Islet precursor cell (in vitro differentiated cells): ENCODE measurements around the gene CCNL2.
"Not testable (repeated sequence)": the region's sequence is repeated elsewhere in the genome, so short reads cannot be mapped to it uniquely, and the experiment has no call there.

ENCODE experiments used
- DNase-seq: peaks from one replicate; pipeline ENCODE4 v3.0.0-alpha.2; 2018

CCNL2 gene

DNA sequence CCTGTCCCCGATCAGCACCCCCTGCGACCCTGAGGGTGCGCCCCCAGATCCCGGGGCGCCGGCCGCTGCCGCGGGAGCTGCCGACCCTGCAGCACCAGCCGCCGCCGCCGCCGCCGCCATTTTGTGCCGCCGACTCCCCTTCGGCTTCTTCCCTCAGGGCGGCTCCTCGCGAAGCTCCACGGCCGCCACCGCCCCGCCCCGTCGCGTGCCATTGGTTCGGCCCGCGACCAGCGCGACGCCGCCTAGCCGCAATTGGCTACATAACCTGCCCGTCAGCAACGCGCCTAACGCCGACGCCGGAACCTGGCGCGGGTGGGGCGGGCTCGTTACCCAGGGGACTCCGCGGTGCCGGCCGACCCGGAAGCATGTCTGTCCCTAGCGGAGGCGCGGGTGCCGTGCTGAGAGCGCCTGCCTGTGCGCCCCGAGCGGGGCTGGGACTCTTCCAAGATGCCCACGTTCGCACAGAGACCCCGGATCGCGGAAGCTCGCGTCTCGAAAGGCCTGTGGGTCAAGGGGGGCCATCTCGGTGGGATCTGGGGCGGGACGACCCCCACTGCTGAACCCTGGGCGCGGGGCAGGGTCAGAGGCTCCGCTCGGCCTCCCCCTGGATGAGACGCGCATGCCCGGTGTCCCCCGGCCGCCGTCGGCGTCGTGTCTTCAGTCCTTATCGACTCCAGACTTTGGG, at the start of gene CCNL2:
TSS of gene CCNL2 (minus strand) at position 149 of the 685 bp plus-strand sequence. CDS start at position 120, 29 bp downstream.
- DNase-seq, result peak; percentile 99

DNA sequence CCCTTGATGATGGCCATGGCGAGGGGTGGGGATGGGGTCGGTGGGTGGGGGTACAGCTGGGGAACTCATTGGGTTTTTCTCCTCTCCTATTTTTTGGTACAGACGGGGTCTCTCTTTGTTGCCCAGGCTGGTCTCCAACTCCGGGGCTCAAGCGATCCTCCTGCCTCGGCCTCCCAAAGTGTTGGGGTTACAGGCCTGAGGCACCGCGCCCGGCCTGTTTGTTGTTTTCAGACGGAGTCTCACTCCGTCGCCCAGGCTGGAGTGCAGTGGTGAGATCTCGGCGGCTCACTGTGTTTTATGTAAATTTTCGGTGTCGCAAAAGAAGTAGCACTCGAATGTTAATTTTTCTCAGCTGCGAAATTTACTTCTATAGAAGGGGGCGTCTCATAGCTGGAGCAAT, 47.5 kb upstream of the CCNL2 start:
- DNase-seq, result not testable (repeated sequence)

DNA sequence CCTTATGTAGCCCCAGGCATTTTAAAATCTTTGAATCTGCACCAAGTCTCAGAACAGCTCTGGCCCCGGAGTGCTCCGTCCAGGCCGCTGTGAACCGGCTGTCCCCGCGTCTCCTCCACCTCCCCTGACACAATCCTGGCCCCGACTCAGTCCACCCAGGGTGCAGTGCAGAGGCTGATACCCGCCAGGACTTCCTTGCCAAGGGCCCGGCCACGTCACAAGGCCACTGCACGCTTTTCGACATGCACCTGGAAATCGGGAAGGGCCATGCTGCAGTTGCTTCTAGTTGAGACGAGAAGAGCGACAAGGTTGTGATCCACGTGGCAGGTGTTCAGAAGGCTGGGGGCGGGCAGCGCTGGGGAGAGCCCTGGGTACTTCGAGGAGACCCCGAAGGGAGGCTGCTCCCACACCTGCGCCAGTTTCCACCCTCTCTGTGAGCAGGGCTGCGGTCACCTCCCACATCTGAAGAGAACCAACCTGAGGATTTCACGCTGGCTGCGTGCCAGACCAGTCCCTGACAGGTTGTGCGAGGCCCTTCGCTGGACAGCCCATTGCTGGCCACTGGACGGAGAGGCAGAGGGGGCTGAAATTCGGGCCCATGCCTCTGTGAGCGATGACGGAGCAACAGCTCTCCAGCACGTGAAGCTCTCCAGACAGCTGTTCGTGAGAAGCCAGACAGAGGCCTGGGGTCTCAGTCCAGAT, 43.1 kb upstream of the CCNL2 start:
- DNase-seq, result no peak

DNA sequence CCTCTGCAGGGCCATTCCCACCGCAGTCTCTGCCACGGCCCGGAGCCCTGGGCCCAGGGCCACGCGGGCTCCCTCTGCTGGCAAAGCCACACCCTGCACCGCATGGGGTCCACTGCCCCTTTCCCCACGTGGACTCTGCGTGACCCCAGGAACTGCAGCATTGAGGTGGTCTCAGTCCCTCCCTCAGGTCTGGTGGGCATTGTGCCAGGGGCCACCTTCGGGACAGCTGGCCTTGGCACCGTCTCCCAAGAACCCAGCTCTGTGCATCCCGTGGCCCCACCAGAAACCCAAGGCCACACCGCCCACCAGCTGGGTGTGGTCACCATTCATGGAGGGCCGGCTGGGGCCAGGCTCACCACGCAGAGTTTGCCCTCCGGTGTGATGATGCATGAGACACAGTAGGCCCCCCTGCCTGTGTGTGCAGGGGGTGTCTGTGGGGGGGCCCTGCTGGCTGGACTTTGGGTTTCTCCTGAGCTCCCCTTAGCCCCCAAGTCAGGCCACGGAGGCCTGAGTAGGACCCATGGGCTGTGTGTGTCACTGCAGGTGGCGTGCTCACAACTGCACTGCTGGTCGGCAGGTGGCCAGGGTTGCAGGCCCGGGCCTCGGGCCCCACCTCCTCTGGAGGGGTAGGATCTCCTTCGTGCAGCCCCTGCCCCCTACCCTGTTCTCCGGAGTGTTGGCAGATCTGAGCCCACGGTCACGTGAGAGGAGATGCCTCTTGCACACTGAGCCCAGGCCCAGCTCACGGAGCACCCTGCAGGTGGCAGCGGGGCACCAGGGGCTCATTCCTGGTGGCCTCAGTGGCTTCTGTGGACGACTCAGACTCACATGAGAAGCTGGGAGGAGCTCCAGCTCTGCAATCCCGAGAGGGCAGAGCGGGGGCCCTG, 42.1 kb upstream of the CCNL2 start:
- DNase-seq, result no peak

DNA sequence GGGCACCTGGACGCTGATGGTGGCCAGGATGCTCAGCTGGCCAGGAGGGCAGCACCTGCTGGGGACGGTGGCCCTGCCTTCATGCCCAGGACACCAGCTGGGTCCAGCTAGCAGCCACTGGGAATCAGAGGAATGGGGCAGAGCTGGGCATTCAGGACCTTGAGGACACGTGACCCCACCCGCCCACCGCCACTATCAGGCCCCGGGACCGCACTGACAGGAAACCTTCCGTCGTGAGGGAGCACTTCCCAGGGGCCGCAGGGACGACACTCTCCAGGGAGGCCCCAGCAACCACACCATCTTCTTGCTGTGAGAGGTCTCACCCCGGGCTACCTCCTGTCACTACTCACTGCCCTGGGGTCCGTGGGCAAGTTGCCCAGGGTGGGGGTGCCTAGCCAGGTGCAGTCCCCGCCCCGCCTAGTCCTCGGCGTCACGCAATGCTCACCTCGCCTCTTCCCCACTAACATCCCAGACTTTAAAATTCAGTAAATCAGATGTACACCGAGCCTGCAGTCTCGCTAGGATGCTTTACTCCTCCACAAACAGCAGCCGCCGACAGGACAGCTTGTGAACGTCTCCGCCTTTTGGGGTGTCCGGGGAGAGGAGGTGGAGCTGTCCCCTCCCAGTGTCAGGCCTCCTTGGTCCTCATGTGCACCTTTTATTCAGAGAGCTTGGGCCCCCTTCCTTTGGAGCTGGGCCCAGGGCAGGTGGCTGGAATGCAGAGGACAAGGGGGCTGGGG, 41.3 kb upstream of the CCNL2 start:
- DNase-seq, result no peak

DNA sequence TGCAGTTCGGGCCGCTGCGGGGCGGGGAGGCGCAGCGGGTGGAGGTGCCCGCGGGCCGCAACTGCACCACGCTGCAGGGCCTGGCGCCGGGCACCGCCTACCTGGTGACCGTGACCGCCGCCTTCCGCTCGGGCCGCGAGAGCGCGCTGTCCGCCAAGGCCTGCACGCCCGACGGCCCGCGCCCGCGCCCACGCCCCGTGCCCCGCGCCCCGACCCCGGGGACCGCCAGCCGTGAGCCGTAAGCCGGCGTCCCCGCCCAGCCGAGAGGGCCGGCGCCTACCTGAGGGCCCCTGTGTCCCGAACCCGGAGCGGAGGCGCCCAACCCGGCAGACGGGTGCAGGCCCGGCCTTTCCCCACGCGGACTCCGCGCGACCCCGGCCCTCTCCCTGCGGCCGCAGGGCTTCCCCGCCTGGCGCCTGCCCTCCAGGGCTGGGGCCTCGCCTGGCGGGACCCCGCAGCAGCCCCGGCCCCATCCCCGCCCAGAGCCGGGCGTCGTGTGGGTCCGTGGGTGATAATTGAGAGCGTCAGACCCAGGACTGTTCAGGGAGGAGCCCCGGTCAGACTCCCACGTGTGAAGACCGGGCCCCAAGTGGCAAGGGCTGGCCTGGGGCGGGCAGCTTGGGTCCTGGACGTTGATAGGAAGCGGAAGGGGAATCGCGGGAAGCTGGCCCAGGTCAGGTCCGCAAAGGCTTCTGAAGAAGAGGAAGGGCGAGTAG, 40.6 kb upstream of the CCNL2 start:
- DNase-seq, result no peak

DNA sequence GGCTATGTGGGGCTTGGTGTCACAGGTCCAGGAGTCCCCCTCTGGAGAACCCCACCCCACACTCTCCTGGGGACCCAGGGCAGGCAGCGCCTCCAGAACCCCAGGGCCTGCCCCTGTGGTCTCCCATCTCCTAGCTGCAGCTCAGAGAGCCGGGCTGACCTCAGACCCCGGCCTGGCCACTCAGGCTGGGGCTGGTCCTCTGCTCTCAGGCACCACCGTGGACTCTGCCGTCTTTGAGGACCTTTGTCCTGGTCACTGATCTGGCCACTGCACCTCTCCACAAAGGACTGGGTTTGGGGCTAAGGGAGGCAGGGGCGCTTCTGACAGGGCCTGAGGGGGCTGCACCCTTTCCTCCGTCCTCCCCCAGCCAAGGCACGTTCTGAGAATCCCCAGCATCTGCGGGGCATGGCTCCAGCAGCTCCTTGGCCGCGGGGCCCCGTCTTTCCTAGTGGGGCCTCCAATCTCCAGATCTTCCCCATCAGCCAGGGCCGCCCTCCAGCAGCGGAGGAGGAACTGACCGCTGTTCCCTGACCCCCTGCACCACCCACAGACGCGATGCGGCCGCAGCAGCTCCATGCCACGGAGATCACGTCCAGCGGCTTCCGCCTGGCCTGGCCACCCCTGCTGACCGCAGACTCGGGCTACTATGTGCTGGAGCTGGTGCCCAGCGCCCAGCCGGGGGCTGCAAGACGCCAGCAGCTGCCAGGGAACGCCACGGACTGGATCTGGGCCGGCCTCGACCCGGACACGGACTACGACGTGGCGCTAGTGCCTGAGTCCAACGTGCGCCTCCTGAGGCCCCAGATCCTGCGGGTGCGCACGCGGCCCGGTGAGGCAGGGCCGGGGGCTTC, 39.6 kb upstream of the CCNL2 start:
- no peak for DNase-seq

DNA sequence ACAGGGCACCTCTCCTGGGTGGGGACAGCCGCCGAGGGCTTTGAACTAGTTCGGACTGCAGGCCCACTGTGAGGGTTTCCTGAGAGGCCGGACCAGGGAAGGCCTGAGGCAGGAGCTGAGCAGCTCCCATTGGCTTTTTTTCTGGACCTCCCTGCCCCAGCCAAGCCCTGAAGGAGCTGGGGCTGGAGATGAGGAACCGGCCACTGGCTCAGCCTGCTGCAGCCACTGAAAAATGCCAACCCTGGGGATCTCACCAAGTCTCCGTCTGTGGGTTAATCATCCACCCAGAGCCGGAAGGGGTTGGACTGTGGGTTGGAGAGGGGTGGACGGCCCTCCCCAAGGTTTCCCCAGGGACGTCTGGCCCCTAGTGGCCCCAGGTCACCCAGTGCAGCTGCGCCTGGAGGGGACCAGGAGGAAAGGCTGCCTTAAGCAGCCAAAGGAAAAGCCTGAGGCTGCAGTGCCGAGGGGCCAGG, 38.8 kb upstream of the CCNL2 start:
- DNase-seq, result no peak

DNA sequence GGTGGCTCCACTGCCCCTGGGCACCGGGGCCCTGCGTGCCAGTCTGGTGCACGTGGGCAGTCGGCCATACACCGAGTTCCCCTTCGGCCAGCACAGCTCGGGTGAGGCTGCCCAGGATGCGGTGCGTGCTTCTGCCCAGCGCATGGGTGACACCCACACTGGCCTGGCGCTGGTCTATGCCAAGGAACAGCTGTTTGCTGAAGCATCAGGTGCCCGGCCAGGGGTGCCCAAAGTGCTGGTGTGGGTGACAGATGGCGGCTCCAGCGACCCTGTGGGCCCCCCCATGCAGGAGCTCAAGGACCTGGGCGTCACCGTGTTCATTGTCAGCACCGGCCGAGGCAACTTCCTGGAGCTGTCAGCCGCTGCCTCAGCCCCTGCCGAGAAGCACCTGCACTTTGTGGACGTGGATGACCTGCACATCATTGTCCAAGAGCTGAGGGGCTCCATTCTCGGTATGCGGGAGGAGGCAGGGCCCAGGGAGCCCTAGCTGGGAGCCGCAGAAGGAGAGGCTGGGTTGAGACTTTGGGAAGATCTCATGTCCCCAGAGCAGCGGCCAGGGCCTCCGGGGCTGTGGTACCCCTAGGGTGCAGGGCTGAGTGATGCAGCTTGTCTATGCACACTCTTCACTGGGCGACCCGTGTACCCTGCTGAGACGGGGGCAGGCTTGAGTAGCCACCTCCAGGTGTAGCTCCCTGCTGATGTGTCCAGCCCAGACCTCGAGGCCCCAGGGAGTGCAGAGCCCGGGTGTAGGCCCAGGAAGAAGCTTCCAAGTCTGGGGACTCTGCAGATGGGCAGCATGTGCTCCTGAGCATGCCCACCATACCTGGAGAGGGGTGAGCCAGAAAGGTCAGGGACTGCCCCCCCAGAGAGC, 38.1 kb upstream of the CCNL2 start:
- DNase-seq, result no peak

DNA sequence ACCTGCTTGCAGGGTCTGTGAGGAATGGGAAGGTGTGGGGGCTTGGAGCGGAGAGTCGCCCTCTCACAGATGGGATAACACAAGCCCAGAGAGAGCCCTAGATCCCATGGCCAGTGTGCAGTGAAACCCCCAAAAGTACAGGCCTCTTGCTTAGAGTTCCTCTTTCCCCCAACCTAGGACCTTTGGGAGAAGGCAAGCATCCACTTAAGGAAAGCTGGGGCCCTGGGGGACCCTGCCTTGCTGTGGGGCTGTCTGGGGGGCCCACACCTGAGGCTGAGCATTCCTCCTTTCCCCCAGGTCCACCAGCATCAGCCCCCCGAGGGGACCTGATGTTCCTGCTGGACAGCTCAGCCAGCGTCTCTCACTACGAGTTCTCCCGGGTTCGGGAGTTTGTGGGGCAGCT, 37.5 kb upstream of the CCNL2 start:
- DNase-seq, result no peak

DNA sequence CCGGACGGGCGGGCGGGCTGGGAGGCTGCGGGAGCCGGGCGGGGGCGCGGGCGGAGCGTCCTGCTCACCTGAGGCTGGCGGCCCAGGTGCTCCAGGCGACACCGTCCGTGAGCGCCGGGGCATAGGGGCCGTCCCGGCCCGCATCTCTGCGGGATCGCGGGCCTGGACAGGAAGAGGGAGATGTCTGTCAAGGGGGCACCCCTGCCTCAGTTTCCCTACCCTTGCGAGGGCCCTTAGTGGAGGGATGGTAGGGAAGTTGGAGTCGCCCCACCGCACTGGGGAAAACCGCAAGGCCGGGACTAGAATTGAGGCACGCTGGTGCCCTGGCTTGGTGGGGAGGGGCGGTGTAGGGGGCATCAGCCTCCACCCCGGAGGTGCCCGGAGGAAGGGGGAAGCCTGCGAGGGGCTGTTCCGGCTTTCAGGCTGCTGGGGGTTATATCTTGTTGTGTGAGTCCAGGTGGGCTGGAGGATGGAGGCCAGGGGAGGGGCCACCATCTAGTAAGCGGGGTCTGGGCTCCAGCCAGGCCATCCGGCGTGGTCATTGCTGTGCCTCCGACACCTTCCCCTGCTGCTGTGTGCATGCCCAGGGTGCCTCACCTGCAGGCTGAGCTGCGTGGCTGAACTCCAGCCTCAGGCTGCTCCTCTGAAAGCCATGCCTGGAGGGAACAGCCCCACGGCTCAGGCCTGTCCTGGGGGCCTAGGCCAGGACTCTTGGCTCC, 36.9 kb upstream of the CCNL2 start:
- no peak for DNase-seq

DNA sequence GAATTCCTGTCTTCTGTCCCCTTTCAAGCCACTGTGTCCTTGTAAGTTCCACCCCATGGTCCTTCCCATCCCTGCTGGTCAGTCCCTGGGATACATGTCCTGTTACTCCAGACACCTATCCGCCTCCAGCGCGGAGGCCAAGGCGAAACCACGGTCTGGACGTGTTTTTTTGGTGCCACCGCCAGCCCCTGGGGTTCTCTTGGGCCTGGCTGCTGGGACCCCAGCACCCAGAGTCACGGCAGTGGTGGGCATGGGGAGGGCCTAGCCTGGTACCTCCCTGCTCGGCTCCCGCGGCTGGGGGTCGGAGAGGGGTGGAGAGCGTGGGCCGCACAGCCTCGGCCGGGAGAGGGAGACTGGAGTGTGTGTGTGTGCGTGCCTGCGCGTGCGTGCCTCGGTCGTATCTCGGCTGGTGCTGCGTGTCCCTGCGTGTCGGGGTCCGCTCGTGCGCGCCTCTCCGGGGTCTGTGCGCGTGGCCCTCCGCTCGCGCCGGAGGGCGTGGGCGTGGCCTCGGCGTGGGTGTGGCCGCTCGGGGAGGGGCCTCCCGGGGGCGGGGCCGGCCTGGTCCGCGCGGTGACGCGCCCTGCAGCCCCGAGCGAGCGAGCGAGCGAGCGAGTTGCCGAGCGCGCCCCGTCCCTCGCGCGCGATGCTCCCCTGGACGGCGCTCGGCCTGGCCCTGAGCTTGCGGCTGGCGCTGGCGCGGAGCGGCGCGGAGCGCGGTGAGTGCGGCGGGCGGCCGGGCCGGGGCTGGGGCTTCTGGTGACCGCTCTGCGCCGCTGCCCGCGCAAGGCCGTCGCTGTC, 36.2 kb upstream of the CCNL2 start, which contains the start of gene VWA1:
TSS of gene VWA1 (plus strand) at position 585 of the 798 bp plus-strand sequence. CDS start at position 644, 59 bp downstream.
- peak; percentile 85 for DNase-seq

DNA sequence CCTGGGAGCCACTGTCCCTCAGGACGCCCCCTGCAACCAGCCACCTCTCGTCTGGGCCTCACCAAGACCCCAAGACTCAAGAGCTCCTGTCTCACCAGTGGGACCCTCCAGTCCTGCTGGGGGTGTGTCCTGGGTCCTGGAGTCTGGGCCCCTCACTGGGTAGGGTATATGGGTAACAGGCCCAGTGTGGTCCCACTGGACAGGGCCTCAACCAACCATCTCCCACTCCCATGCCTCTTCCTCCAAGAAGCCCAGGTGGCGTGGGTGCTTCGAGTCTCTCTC, 35.6 kb upstream of the CCNL2 start:
- DNase-seq, result no peak

DNA sequence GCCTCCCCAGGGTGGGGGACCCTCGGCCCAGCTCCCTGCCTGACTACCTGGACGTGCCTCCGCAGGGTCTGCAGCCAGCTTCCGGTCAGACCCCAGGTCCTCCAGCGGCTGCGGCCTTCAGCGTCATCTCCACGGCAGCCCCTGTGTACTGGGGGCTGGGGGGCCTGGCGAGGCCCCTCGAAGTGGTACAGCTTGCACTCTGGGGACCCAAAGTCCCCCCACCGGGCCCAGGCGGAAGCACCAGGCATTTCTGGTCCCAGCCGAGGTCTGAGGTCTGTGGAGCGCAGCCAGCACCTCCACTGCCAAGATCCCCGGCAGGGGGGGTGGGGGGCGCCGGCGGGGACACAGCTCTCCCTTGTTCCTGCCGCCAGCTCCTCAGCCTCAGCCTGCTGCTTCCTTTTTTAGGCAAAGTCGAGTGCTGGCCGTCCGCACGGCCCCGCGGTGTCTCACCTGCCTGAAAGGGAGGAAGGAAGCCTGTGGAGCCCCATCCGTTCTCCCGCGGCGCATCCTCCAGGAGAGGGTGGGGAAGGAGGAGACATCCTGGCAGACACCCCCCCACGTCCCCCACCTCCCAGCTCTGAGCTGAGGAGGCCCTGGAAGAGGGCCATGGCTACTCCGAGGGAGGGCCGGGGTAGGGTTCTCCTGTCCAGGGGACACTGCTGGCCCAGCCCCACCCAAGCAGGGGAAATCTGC, 35.1 kb upstream of the CCNL2 start:
- DNase-seq, result peak; percentile 85

DNA sequence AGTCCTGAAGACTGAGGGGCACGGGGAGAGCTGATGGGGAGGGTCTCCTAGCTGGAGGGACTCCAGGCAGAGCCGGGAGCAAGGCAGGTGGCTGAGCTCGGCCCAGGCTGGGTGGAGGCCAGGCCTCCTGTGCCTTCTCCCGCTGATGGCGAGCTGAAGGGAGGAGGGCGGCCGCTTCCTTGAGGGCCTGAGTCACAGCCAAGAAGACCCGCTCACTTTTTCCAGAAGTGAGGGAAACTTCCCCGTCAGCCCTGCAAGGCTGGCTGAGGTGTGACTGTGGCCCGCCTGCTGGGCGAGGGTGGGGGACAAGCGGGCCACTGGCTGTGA, 34.6 kb upstream of the CCNL2 start:
- peak; percentile 89 for DNase-seq

DNA sequence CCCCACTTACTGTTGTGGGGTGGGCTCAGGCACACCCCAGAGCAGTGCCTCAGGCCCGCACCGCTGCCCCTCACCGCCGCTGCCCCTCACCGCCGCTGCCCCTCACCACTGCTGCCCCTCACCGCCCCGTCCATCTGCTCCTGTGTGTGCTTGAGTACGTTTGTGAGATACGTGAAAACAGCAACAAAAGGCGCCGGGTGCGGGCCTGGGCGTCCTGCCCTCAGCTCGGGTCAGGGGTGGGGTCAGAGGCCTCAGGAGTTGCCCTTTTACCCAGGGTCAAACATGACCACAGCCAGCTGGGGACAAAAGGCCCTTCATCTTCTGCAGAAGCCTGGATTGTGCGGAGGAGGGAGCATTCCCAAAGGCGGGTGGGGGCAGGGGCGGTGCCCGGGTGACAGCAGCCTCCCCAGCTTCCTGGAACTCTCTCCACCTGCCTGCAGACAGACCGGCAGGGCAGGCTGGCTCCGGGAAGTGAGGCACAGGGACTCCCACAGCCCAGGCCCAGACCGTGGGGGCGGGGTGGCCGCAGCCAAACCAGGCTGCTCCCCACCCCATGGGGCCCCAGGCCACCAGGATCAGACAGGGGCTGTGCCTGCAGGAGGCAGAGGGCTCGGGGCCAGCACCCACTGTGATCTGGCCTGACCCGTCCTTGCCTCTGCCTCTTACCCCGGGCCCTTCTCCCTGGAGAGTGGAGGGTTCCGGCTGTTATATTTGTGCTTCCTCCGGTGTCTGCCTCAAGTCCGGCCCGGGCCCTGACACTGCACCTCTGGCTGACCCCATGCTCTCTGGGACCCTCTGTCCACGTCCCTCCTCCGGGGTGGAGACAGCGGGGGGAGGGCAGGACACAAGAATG, 34.0 kb upstream of the CCNL2 start:
- DNase-seq, result peak; percentile 98
